Left lobe of liver (tissue), 2 donors: Measurements from ENCODE around the gene LDB2. TPM values are rescaled to one million over a fixed set of nuclear protein-coding genes. Genes with fewer than 3 reads are reported as not detected.

Experiments
- ATAC-seq: fragments of 200-7000 bp; cut with Tn5 transposase; one replicate; pipeline ENCODE4 v1.9.1; 2020; ENCODE audit warnings: mild to moderate bottlenecking, moderate library complexity
- DNase-seq: peaks from one replicate; pipeline ENCODE4 v3.0.0-alpha.2; 2020; ENCODE audit warnings: low spot score
- total RNA-seq: library from RNA; stranded (reverse); gene quantifications from one replicate; pipeline ENCODE4 v1.2.1, GENCODE V29; 2021
- donor health status: DM: no; HTN: no; CAD: no; lungs with moderate emphysema.
- donor health status: DM: no; HTN: yes; CAD: no.

LDB2 gene
- total RNA-seq, 1 donor from 2014 or later = 21.0 TPM

DNA sequence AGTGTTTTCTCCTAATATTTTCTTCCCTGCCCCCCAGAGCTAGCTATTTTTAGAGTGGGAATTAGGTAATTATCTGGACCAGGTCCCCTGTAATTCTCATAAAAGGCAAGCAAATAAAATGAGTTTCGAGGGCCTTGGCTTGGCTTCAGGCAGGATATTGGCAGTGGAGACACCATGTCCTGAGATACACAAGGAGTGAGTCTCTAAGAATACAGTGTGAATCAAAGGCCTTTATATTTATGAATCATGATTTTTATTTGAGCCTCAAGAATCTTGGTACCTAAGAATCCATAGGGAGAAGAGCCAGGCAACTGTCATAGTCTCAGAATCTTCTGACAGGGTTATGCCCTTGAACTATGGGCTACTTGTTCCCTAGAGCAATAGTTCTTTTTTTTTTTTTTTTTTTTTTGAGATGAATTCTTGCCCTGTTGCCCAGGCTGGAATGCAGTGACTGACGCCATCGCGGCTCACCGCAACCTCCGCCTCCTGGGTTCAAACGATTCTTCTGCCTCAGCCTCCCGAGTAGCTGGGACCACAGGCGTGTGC, 205.4 kb downstream of the LDB2 start:
- no peak for DNase-seq
- ATAC-seq = no peak

GRCh38 chr4:16692524-16692923, 205.9 kb downstream of the LDB2 start:
- ATAC-seq (no peak), DNase-seq (no peak)

- DNase-seq (no peak), ATAC-seq (no peak)
Observed at GRCh38 chr4:16692046-16692445, 206.4 kb downstream of the LDB2 start.

DNA sequence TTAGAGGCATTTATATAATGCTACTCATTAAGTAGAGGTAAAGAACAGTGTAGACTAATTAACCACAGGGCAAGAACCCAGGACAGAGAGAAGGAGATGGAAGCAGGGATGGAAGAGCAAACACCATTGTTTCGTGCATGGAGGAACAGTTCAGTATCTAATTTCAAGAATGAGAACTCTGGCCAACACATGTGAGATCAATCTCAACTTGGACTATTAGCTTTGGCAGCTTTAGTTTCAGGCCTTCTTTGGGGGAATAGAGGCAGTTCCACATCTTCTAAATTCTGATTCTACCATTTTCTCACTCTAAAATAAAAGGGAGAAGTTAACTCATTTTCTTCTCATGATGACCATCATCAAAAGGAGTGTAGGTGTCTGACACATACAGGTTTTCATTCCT, 207.0 kb downstream of the LDB2 start:
- no peak for DNase-seq
- ATAC-seq = no peak

DNA sequence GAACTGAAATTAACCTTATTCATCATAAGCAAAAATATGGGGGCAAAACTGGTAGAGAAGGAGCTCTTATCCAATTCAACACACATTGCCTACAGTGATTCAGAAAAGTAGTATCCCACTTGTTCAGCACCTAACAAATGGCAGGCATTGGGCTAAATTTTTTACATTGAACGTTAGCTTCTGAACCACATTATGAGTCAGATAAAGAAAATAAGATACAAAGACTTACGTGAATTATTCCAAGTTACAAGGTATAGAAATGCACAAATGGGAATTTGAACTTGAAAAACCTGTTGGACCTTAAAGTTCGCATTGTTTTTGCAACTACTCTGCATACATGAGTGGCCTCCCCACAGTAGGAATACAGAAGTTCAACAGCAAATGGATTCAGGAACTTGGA, 210.6 kb downstream of the LDB2 start:
- ATAC-seq = no peak

GRCh38 chr4:16687011-16687410, 211.4 kb downstream of the LDB2 start:
- ATAC-seq (no peak), DNase-seq (no peak)

More for the DNA sequence above, 210.6 kb downstream of the LDB2 start:
- DNase-seq = no peak

DNA sequence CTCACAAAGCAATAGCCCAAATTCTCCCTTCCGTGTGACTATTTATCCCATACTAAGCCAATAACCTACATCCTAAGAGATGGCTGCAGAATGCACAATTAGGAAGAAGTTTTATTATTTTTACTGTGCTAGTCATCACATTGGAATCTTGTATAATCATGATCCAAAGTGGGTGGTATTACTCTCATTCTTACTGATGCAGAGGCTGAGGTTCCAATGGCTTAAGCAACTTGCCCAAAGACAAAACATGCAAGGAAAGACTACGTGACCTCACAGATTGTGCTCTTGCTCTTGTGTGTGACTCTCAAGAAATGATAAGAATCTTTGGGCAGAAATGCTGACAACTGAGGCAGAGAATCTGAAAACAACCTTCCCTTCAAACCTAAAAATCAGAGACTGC, 212.2 kb downstream of the LDB2 start:
- ATAC-seq = no peak

DNA sequence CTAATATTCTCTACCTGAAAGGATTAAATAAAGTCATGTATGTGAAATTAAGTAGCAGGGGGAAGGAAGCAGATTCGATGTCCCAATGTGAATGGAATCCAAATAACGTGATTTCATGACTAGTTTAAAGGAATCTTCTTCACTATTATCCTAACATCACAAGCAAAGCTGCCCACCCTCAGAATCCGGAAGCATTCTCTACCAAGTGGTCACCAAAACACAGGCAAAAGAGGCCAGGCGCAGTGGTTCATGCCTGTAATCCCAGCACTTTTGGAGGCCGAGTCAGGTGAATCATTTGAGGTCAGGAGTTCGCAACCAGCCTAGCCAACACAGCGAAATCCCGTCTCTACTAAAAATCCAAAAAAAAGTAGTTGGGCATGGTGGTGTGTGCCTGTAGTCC, 212.9 kb downstream of the LDB2 start:
- DNase-seq (no peak), ATAC-seq (no peak)

More for the DNA sequence above, 212.2 kb downstream of the LDB2 start:
- DNase-seq = no peak

DNA sequence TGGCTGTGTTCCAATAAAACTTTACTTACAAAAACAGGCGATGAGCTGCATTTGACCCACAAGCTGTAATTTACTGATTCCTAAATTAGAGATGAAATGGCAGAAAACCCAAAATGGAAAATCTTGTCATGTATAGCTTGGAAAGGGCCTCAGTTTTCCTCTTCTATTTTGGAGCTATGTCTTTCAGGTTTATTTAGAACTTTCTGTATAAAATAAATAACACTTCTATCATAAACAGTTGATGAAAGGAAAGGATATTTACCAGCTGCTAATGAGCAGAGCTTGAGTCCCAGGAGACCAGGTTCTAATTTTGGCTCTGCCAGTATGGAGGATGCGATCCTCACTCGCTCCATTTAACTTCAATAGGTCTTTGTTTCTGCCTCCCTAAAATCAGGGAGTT, 213.5 kb downstream of the LDB2 start:
- DNase-seq (no peak), ATAC-seq (no peak)

- no peak for DNase-seq
- ATAC-seq = no peak
Observed at GRCh38 chr4:16684097-16684496, 214.3 kb downstream of the LDB2 start.

DNA sequence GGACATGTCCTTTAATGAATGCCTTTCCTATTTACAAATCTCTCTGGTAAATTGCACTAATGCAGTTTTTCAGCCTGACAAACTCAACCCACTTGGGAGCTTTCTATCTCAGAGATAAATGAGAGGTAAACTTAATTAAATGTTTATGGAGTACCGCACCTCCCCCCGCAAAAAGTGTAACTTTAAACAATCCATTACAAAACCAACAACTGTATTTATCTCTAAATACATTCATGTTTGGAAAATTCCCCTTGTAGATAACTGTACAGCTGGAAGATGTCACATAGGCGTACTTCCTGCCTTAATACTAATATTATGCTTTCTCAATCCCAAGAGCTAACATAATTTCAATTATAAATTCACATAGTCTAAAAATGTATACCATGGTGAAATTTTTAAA, 215.5 kb downstream of the LDB2 start:
- DNase-seq (no peak), ATAC-seq (no peak)

- ATAC-seq (no peak), DNase-seq (no peak)
Observed at GRCh38 chr4:16677001-16677944, 221.2 kb downstream of the LDB2 start.

DNA sequence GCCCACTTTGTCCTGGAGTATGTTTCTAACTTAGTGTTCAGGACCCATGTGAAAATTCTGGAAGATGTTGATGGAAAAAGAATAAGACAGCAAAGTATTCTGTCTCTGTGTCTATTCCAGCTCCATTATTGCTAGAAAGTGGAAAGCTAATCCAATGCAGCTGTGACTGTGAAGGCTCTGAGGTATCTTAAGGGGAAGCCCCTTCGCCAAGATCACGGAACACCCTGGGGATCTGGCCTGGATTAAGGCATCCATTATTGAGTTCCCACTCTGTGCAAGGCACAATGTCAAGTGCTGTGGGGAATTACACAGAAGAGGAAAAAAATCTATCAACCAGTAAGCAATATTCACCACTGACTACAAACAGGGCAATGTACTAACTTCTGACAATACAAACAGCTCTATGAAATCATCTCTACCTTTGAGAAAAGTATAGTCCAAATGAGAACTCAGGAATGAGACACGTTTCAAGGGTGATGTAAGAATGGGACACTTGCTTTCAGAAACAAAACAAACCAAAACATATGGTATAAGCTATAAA, 222.1 kb downstream of the LDB2 start:
- no peak for ATAC-seq

GRCh38 chr4:16674082-16674481, 224.4 kb downstream of the LDB2 start:
- DNase-seq = no peak
- no peak for ATAC-seq

More for the DNA sequence above, 222.1 kb downstream of the LDB2 start:
- DNase-seq = no peak

- DNase-seq (no peak), ATAC-seq (no peak)
Observed at GRCh38 chr4:16672421-16672820, 226.0 kb downstream of the LDB2 start.

DNA sequence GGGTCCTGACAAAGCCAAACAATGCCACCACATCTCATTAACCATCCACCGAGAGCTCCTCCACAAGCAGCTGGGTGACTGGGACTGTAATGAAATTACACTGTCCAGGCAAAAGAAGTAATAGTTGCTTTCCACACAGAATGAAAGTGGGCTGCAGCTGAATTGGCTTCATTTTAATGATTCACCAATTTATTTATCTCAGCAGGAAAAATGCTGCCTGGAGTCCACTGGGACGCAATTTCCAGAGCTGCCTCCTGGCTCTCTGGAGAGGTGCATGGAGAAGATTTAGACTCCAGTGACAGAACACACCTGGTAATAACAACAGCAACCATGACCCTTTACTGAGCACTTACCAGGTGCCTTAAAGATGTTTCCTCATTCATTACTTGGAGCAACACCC, 226.7 kb downstream of the LDB2 start:
- DNase-seq (no peak), ATAC-seq (no peak)

DNA sequence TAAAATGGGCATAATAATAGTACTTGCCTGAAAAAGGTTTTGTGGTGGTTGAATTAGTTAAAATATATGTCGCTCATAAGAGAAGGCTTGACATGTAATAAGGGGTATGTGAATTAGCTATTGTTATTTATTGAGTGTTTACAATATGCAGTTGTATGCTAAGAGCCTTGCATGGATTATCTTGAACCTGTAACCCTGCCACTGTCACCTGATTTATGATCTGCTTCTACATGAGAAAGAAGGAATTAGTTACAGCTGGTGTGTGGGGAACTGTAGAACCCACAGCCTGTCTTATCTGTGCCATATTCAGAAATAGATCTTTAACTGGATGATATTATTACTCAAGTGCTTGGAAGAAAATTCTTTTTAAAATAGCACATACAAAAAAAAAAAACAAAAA, 227.7 kb downstream of the LDB2 start:
- ATAC-seq (no peak), DNase-seq (no peak)

DNA sequence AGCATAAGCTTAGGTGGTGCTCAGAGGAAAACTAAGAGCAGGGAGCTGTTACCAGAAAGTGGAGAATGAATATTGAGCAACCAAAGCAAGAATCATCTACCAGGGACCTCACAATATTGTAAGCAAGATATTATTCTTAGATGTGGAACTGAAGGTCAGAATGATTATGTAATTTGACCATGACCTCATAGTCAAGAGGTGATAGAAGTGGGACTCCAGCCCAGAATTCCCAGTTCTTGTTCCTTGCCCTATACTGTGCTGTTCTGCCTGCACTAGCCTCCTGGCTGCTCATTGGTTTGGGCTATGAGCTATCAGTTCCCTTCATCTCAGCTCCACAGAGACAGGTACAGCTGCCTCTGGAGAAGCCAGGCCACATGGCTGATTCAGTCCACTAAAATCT, 229.4 kb downstream of the LDB2 start:
- ATAC-seq (peak; percentile 41), DNase-seq (no peak)

- ATAC-seq (no peak), DNase-seq (no peak)
Observed at GRCh38 chr4:16668488-16668887, 230.0 kb downstream of the LDB2 start.

DNA sequence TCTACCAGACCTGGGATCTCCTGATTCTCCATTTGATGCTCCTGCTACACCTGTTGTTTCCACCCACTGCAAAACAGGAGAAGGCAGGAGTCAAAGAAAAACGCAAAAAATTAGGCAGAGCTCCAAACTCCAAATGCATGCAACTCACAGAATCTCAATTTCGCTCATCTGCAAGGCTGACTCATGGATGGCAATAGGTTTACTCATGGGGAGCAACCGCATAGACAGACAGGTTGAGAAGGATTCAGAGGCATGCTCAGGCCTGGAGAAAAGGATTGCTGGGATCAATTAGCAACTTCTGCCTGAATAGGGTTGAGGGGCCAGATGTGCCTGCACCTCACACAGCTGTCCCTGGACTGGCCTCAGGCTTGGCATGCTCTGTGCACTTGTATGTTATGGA, 231.0 kb downstream of the LDB2 start:
- DNase-seq (no peak), ATAC-seq (no peak)

- ATAC-seq (no peak), DNase-seq (no peak)
Observed at GRCh38 chr4:16665942-16666551, 232.4 kb downstream of the LDB2 start.

DNA sequence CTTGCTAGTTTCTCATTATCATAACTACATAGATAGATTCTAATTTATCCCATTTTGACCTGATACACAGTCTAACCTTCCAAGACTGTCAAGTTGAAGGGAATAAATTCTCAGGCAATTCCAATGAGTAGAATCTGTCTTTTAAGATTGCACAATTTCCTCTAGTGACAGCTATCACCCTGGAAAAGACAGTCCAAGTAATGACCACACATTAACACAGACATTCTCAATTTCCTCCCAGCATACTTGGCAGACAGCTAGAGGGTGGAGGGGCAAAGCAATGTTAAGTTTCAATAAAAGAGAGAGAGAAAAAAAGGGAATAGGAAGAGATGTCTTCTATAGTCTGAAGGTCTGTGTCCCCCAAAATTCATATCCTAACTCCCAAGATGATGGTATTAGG, 234.7 kb downstream of the LDB2 start:
- DNase-seq = no peak
- no peak for ATAC-seq
